Colonic mucosa (tissue), 4 donors: Measurements from ENCODE around the gene ADGRB3. TPM values are rescaled to one million over a fixed set of nuclear protein-coding genes. Genes with fewer than 3 reads are reported as not detected.

Source experiments
- DNase-seq: peaks from one replicate; pipeline ENCODE4 v3.0.0-alpha.2; 2020
- H3K27ac ChIP-seq: fragments of 200-600 bp; one replicate; pipeline ENCODE4 v1.8.0; 2021
- H3K27me3 ChIP-seq: fragments of 200-600 bp; one replicate; pipeline ENCODE4 v1.8.0; 2021
- H3K36me3 ChIP-seq: fragments of 200-600 bp; one replicate; pipeline ENCODE4 v1.8.0; 2021
- H3K4me1 ChIP-seq: fragments of 200-600 bp; one replicate; pipeline ENCODE4 v1.8.0; 2021; ENCODE audit warnings: mild to moderate bottlenecking
- H3K4me3 ChIP-seq: fragments of 200-600 bp; one replicate; pipeline ENCODE4 v1.8.0; 2021
- H3K9ac ChIP-seq, 2 donors: one replicate each; pipeline ENCODE4 v1.7.0; 2013; ENCODE audit warnings: control low read depth in 2 of 2, low read depth in 2 of 2, low read length in 2 of 2
- H3K9me3 ChIP-seq: fragments of 200-600 bp; one replicate; pipeline ENCODE4 v1.8.0; 2021
- CTCF ChIP-seq: fragments of 200-600 bp; IDR thresholded peaks from one replicate; pipeline ENCODE4 v1.8.0; 2022; ENCODE audit warnings: antibody characterized with exemption, mild to moderate bottlenecking
- intact Hi-C: fragments of 100-400 bp; cut with DNase I; formaldehyde crosslinking; loops from one replicate; pipeline ENCODE4 v1.14.1; 2022
- total RNA-seq, 2 donors: library from RNA; stranded (reverse); fragmentation: NEBNext Ultra II Directional in 1 of 2; extraction: Animal tissue kit (Norgen Biotek cat#: 25700) in 1 of 2; gene quantifications; one replicate each; pipeline ENCODE4 v1.2.1, GENCODE V29; 2021
- donor health status: healthy.
- donor health status: DM: no; HTN: no; CAD: no.
- donor health status: DM: no; HTN: no; CAD: no.

ADGRB3 gene
- total RNA-seq, 2 donors from 2014 or later = 0.42 to 0.98 TPM

- intact Hi-C loops = no loop called here
- no peak for DNase-seq
- Histone ChIP-seq H3K9ac (no peak overlapping the region), H3K36me3 (no peaks in the 10 kb centered on the region), H3K27me3 (no peaks in the 10 kb centered on the region), H3K4me3 (no peak overlapping the region), H3K4me1 (no peaks in the 10 kb centered on the region), H3K27ac (no peak overlapping the region), H3K9me3 (no peaks in the 10 kb centered on the region)
- no peak for TF ChIP-seq CTCF
Observed at GRCh38 chr6:69061066-69061465, 426.0 kb downstream of the ADGRB3 start.

- Histone ChIP-seq H3K4me1 (no peaks in the 10 kb centered on the region), H3K36me3 (no peaks in the 10 kb centered on the region), H3K9ac (no peak overlapping the region), H3K4me3 (no peak overlapping the region), H3K9me3 (no peaks in the 10 kb centered on the region), H3K27me3 (no peaks in the 10 kb centered on the region), H3K27ac (no peak overlapping the region)
- no peak for TF ChIP-seq CTCF
- intact Hi-C loops = no loop called here
- no peak for DNase-seq
Observed at GRCh38 chr6:69063401-69063800, 428.3 kb downstream of the ADGRB3 start.

GRCh38 chr6:69064226-69064625, 429.1 kb downstream of the ADGRB3 start:
- no peaks in the 10 kb centered on the region for H3K4me1 ChIP-seq
- H3K9ac ChIP-seq = no peak overlapping the region
- no peak overlapping the region for H3K27ac ChIP-seq
- no peaks in the 10 kb centered on the region for H3K27me3 ChIP-seq
- H3K4me3 ChIP-seq = no peak overlapping the region
- no peak for TF ChIP-seq CTCF
- no peaks in the 10 kb centered on the region for H3K36me3 ChIP-seq
- H3K9me3 ChIP-seq = no peaks in the 10 kb centered on the region
- intact Hi-C loops = no loop called here
- no peak for DNase-seq

- Histone ChIP-seq H3K36me3 (no peaks in the 10 kb centered on the region), H3K4me3 (no peak overlapping the region), H3K27me3 (no peaks in the 10 kb centered on the region), H3K9me3 (no peaks in the 10 kb centered on the region), H3K4me1 (no peaks in the 10 kb centered on the region), H3K27ac (no peak overlapping the region), H3K9ac (no peak overlapping the region)
- no peak for DNase-seq
- intact Hi-C loops = no loop called here
- TF ChIP-seq CTCF = no peak
Observed at GRCh38 chr6:69069881-69070280, 434.8 kb downstream of the ADGRB3 start.

GRCh38 chr6:69072796-69073195, 437.7 kb downstream of the ADGRB3 start:
- Histone ChIP-seq H3K9me3 (no peaks in the 10 kb centered on the region), H3K4me1 (no peaks in the 10 kb centered on the region), H3K9ac (no peak overlapping the region), H3K4me3 (no peak overlapping the region), H3K27ac (no peak overlapping the region), H3K36me3 (no peaks in the 10 kb centered on the region), H3K27me3 (no peaks in the 10 kb centered on the region)
- TF ChIP-seq CTCF = no peak
- intact Hi-C loops = no loop called here
- no peak for DNase-seq
